Osteoblast (primary cell): Measurements from ENCODE around the gene PHYKPL. TPM values are rescaled to one million over a fixed set of nuclear protein-coding genes. Genes with fewer than 3 reads are reported as not detected.

Experiments
- DNase-seq: peaks from one replicate; pipeline ENCODE4 v3.0.0; 2011; ENCODE audit warnings: low spot score, mixed read lengths; ENCODE audit not compliant: insufficient read length; ENCODE audit errors: missing footprints
- H2AFZ ChIP-seq: 2 replicates; pipeline ENCODE4 v1.6.0; 2011; ENCODE audit warnings: mild to moderate bottlenecking, low read length
- H3K27ac ChIP-seq: 2 replicates; pipeline ENCODE4 v1.5.1; 2011; ENCODE audit warnings: mild to moderate bottlenecking, low read depth, low read length, moderate library complexity
- H3K27me3 ChIP-seq: 2 replicates; pipeline ENCODE4 v1.6.0; 2012; ENCODE audit warnings: mild to moderate bottlenecking, control low read depth, inconsistent platforms, low read length, moderate library complexity; ENCODE audit not compliant: insufficient read depth
- H3K36me3 ChIP-seq: 2 replicates; pipeline ENCODE4 v1.5.1; 2011; ENCODE audit warnings: mild to moderate bottlenecking, low read length, control low read depth, moderate library complexity; ENCODE audit not compliant: insufficient read depth
- H3K4me1 ChIP-seq: 2 replicates; pipeline ENCODE4 v1.5.1; 2011; ENCODE audit warnings: mild to moderate bottlenecking, low read length, control low read depth, moderate library complexity; ENCODE audit not compliant: insufficient read depth
- H3K4me2 ChIP-seq: 2 replicates; pipeline ENCODE4 v1.6.0; 2011; ENCODE audit warnings: mild to moderate bottlenecking, low read length; ENCODE audit not compliant: insufficient read depth
- H3K4me3 ChIP-seq: fragments of 200-600 bp; sonication (generic); 3 replicates; pipeline ENCODE4 v1.5.1; 2012; ENCODE audit warnings: mild to moderate bottlenecking, low read length, inconsistent platforms; ENCODE audit not compliant: insufficient read depth
- H3K79me2 ChIP-seq: 2 replicates; pipeline ENCODE4 v1.6.0; 2012; ENCODE audit warnings: mild to moderate bottlenecking, low read length, control low read depth, inconsistent platforms; ENCODE audit not compliant: insufficient read depth
- H3K9me3 ChIP-seq: 2 replicates; pipeline ENCODE4 v1.5.1; 2011; ENCODE audit warnings: low read depth, low read length, control low read depth
- H4K20me1 ChIP-seq: 2 replicates; pipeline ENCODE4 v1.6.0; 2012; ENCODE audit warnings: mild to moderate bottlenecking, low read length, control low read depth; ENCODE audit not compliant: insufficient read depth
- total RNA-seq: library from RNA; depleted of rRNA; stranded (reverse); fragments of >200 nt; gene quantifications from 2 replicates; pipeline ENCODE4 v1.2.3, GENCODE V29; 2012
- TF ChIP-seq, protein P1 (sequence below): IDR thresholded peaks from 2 replicates; pipeline ENCODE4 v1.5.1; 2011; ENCODE audit warnings: mild to moderate bottlenecking, low read depth, low read length, moderate library complexity; ENCODE audit errors: extremely low read depth

The PHYKPL gene
- total RNA-seq, 1 donor, result 35.1 TPM

DNA sequence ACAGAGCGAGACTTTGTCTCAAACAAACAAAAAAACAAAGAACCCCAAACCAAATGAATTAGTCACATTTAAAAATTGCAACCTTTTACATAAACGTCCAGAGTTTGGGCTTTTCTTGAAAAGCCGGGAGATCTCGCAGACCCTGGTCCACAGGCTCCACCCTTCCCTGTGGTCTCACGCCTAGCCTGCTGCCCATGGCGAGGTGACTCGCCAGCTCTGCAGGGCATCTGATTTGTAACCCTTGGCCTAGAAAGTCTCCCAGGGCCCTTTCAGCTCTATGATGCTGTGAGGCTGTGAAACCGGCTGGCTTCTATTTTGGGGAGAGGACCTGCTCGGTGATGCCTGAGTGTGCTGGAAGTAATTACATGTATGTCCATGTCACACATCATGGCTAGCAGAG, 44.7 kb upstream of the PHYKPL start:
- Histone ChIP-seq H3K79me2 (no peaks in the 10 kb centered on the region), H2AFZ (no peak overlapping the region), H4K20me1 (no peaks in the 10 kb centered on the region), H3K4me2 (no peak overlapping the region), H3K27me3 (peaks cover 11% of the 10 kb centered on the region), H3K4me1 (no peaks in the 10 kb centered on the region), H3K36me3 (no peaks in the 10 kb centered on the region), H3K27ac (no peak overlapping the region), H3K4me3 (no peak overlapping the region), H3K9me3 (no peaks in the 10 kb centered on the region)
- TF ChIP-seq, protein P1, sequence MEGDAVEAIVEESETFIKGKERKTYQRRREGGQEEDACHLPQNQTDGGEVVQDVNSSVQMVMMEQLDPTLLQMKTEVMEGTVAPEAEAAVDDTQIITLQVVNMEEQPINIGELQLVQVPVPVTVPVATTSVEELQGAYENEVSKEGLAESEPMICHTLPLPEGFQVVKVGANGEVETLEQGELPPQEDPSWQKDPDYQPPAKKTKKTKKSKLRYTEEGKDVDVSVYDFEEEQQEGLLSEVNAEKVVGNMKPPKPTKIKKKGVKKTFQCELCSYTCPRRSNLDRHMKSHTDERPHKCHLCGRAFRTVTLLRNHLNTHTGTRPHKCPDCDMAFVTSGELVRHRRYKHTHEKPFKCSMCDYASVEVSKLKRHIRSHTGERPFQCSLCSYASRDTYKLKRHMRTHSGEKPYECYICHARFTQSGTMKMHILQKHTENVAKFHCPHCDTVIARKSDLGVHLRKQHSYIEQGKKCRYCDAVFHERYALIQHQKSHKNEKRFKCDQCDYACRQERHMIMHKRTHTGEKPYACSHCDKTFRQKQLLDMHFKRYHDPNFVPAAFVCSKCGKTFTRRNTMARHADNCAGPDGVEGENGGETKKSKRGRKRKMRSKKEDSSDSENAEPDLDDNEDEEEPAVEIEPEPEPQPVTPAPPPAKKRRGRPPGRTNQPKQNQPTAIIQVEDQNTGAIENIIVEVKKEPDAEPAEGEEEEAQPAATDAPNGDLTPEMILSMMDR, result no peak
- DNase-seq, result peak; percentile 81

DNA sequence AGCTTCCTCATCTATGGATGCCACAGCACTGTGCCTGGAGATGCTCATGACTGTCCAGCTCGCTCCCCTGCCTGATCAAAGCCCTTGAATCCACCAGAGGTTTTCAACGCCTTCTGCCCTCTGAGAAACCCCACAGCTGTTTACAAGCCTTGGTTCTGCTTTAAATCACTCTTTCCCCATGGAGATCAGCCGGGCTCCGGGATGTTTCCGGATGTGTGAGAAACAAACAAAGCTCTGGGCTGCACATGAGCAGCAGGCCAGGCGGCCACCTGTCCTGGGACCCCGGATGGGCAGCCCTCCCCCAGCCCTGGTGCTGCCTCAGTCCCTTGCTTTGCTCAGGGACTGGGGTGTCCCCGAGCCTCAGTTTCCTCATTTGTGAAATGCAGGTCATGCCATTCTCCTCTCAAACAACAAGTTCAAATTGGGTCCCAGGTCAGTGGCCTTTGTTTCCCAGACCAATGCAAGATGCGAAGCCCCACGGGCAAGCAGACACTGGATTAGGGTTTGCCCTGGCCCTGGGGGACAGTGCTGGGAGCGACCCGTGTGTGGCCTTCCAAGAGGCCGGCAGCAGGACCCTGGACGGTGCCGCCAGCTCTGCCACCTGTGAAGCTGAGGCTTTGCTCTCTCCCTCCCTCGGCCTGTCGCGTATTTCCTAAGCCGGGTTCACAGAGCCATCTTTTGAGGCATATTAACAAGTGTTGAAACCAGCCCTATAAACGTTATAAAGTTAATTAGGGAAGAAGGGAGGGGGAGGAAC, 42.4 kb upstream of the PHYKPL start:
- Histone ChIP-seq H3K9me3 (no peaks in the 10 kb centered on the region), H3K36me3 (no peaks in the 10 kb centered on the region), H4K20me1 (no peaks in the 10 kb centered on the region), H3K4me1 (no peaks in the 10 kb centered on the region), H3K27me3 (peaks cover 11% of the 10 kb centered on the region), H2AFZ (no peak overlapping the region), H3K4me2 (no peak overlapping the region), H3K79me2 (no peaks in the 10 kb centered on the region), H3K4me3 (no peak overlapping the region), H3K27ac (no peak overlapping the region)
- DNase-seq, result no peak
- TF ChIP-seq, protein P1, result no peak

DNA sequence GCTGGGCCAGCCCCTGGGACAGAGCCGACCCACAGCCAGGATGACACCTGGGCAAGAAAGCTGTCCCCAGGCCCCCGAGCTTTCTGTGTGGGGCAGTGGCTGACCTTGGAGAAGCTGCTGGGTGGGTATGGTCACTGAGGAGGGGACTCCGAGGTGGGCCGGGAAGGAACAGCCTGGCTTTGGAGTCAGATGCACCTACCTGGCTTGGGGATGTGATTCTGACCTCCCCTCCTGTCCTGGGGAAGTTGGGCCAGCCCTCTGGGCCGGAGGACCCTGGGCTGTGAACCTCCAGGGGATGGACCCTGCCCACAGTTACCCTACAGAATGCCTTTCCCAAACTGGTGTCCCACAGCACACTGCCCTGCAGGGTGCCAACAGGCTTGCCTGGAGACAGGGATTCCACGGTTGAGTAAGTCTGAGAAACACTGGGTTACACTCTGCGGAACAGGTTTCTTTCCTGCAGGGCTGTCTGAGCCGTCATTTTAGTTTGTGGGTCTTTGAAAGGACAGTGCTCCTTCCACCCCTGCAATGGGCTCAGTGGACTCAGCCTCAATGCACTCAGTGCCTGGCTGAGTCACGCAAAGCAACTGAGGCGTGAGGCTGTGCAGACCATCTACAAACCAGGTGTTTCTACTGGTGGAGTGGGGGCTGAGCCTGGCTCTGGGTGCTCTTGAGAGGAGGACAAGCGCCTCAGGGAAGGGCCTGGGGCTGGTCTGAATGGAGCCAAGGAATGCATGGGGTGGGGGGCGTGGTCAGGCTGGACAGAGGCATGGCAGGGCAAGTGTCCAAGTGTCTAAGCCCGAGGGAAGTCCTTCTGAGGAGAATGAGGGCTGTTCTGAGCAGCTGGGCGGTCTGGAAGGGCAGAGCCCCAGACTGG, 41.3 kb upstream of the PHYKPL start:
- H3K9me3 ChIP-seq, result no peaks in the 10 kb centered on the region
- TF ChIP-seq, protein P1, result no peak
- H4K20me1 ChIP-seq, result no peaks in the 10 kb centered on the region
- H3K4me1 ChIP-seq, result no peaks in the 10 kb centered on the region
- H3K79me2 ChIP-seq, result no peaks in the 10 kb centered on the region
- H3K4me2 ChIP-seq, result no peak overlapping the region
- no peak overlapping the region for H3K4me3 ChIP-seq
- peaks cover 11% of the 10 kb centered on the region for H3K27me3 ChIP-seq
- DNase-seq, result peak; percentile 68
- H2AFZ ChIP-seq, result no peak overlapping the region
- H3K36me3 ChIP-seq, result no peaks in the 10 kb centered on the region
- no peak overlapping the region for H3K27ac ChIP-seq

DNA sequence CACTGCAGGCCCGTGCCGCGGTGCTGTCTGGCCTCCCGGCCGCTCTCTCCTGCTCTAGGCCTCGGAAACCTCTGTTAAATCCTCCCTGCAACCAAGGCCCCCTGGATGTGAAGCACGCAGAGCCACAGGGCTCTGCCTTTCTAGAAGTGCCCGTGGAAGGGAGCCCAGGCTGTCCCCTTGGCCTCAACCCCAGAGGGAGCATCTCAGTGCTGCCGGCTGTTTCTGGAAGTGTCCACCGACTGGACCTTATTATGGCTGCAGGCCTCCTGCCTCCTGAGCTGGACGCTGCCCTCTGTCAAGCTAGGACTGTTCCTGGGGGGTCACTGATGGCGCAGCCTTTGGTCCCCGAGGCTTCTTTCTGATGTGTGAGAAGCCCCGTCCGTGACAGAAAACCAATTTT, 40.4 kb upstream of the PHYKPL start:
- Histone ChIP-seq H3K4me3 (no peak overlapping the region), H3K27ac (no peak overlapping the region), H3K4me1 (no peaks in the 10 kb centered on the region), H3K9me3 (no peaks in the 10 kb centered on the region), H3K79me2 (no peaks in the 10 kb centered on the region), H4K20me1 (no peaks in the 10 kb centered on the region), H3K36me3 (no peaks in the 10 kb centered on the region), H3K4me2 (no peak overlapping the region), H3K27me3 (peaks cover 7% of the 10 kb centered on the region), H2AFZ (no peak overlapping the region)
- TF ChIP-seq, protein P1, result no peak
- DNase-seq, result no peak
